HG03520 (cell line): ENCODE results near the gene HOXC10.

ENCODE experiments used
- ATAC-seq: cut with Tn5 transposase; IDR thresholded peaks from one replicate; pipeline ENCODE4 v1.9.1; 2021; ENCODE audit warnings: mild to moderate bottlenecking, moderate library complexity; ENCODE audit not compliant: unreplicated experiment

The HOXC10 gene

DNA sequence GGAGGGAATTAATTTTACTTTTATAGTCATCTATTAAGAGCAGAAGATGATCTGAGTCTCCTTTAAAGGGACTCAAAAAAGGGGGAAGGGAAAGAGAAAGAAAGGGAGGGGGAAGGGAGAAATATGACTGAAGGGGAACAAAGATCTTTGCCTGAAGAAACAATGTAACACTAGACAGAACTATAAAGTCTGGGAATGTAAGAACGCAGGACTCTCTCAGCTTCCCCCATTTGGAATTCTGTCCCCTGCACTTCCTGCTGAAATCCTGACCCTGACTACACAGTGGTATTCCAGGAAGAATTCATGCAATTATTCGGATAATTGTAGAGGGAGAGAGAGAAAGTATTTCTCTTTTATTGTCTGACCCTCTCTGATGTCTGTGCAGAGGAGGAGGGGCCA is 20.6 kb upstream of the HOXC10 start:
- ATAC-seq: no peak

- no peak for ATAC-seq
Measured at GRCh38 chr12:53965281-53966084, 19.5 kb upstream of the HOXC10 start.

DNA sequence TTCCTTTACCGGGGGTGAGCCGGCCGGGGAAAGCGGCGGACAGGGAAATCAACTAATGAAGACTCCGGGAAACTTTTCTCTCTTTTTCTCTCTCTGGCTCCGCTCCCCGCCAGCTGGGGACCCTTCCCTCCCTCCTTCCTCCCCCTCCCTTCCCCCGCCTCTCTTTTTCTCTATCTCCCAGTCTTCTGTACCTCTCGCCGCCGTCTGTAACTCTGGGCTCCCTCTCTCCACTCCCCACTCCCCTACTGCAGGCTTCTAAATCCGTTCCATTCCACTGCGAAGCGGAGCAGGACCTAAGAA is 18.9 kb upstream of the HOXC10 start:
- ATAC-seq: no peak

DNA sequence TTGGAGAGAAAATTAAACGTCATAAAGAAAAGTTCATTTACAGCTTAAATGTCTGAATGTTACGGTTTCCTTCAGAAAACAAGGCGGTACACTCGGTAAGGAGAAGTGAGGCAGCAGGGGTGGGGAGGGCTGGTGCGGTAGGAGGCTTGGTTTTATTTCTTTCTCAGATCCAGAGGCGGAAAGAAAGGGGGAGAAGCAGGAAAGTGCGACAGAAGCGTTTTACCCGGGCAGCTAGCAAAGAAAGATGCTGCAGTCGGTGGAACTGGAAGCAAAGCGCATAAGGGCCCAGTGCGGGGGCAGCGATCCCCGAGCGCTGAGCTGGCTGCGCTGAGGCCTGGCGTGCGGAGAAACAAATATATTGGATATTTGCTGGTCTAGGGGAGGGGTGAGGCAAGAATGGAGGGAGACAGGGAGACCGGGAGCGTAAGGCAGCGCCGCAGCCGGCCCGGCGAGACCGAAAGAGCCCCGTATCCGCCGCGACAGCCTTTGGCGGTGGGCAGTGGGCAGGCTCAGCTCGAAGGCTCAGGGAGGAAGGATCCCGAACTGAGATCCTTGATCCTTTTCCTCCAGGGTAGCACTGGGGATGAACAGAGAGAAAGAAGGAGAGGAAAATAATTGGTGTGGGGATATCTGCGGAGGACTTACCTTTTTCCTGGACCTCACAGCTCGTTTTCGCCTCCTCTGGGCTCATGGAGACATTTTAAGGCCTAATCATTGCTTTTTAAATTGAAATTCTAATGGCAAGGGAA is 18.4 kb upstream of the HOXC10 start:
- ATAC-seq: no peak

GRCh38 chr12:53967421-53967925 is 17.5 kb upstream of the HOXC10 start:
- no peak for ATAC-seq

- ATAC-seq: no peak
Measured at GRCh38 chr12:53968214-53969127, 16.5 kb upstream of the HOXC10 start.

- no peak for ATAC-seq
Measured at GRCh38 chr12:53969588-53970259, 15.2 kb upstream of the HOXC10 start.

GRCh38 chr12:53970451-53970850 is 14.5 kb upstream of the HOXC10 start:
- ATAC-seq: no peak

DNA sequence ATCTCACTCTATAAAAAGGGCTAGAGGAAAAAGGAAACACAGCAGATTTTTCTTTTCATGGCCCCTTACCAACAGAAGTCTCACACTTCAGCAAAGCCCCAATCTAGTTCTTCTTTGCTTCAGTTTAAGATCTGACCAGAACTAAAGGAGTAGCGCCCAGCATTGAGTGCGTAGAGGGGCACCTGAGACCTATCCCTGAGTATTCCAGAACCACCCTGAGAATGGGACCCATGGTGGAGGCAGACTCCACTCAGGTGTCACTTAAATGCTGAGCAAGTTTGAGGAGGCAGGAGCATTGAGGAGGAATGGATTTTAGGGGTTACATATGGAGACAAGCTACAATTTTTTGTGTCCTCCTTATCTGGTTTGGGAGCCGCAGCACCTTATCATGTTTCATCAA is 13.8 kb upstream of the HOXC10 start:
- no peak for ATAC-seq

GRCh38 chr12:53971686-53972085 is 13.3 kb upstream of the HOXC10 start:
- ATAC-seq: no peak

DNA sequence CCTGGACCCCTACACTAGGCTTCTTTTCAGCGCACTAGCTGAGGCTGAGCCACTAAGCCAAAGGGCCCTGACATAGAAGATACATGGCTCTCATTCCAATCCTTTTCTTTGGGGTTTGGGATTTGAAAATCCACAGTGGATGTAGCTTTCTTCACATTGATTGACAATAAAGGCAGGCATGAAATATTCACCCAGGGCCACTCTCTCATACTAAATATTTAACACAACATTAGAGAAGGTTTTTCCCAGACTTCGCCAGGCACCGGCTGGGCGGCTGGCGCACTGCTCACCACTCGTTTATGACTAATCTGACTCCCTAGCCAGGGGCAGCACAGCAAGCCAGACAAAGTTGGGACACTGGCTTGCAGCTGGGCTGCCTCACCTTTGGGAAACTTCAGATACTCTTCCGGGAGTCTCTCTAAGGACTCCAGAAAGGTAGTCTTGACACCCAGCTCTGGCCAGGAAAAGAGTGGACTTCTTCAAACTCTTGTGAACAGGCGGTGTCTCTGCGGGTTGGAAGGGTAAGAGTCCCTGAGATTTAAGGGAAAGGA is 12.7 kb upstream of the HOXC10 start:
- ATAC-seq: no peak

GRCh38 chr12:53972722-53973235 is 12.2 kb upstream of the HOXC10 start, which contains the start of gene HOXC11:
TSS of gene HOXC11 (plus strand) at chr12:53973126. CDS start at chr12:53973242, 116 bp downstream.
- no peak for ATAC-seq

- ATAC-seq: no peak
Measured at GRCh38 chr12:53973236-53974042, 11.5 kb upstream of the HOXC10 start.

DNA sequence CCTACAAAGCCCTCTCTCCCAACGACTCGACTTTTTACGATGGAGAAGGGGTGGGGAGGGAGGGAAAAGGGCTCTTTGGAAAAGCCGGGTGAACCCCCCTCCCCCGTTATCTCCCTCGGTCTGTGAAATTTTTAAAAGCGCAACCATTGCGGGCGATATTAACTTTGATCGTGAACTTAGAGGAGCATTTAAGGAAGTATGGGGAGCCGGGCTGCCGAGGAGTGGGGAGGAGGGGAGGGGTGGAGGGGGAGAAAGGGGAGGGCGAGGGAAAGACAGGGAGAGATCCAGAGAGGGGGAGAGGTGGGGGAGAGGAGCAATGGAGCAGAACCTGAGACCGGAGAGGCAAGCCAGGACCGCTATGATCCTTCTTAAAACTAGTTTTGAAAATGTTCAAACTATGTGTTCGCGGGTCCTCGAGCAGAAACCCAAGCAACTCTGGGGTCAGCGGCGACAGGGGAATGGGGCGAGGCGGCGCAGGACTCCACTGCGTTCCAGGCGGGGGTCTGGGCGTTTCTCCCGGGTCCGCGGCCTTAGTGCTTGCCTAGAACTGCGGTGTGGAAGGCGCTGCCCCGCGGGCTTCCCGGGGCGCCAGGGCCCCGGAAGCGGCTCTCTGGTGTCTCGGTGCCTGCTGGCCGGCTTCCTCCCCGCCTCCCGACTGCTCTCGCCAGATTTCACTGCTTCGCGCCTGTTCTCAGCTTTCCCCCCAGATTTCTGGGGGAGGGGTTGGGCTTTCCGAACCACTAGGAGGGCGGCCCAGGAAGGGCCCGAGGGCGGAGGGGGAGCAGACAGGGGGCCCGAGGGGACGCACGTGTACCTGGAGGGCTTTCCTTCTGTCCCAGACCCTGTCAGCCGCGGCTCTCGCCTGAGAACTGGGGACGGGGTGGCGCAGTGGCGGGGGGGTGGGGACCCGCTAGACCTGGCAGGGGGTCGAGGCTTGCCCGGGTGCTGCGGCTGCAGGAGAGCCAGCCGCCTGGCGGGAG is 10.6 kb upstream of the HOXC10 start, which contains the start of gene HOTAIR:
Gene HOTAIR, minus strand, starts transcription at position 871 of the 980 bp plus-strand sequence.
- no peak for ATAC-seq

DNA sequence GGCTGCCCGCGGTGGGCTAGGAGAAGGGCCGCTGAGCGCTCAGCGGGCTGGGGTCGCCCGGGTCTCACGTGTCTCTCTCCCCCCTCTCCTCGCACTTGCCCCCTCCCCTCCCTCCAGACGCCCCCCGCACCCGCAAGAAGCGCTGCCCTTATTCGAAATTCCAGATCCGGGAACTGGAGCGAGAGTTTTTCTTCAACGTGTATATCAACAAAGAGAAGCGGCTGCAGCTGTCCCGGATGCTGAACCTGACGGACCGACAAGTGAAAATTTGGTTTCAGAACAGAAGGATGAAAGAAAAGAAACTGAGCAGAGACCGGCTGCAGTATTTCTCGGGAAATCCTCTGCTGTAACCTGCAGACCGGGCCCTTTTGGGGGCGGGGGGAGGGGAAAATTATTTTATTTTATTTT is 9.9 kb upstream of the HOXC10 start:
- ATAC-seq: no peak

DNA sequence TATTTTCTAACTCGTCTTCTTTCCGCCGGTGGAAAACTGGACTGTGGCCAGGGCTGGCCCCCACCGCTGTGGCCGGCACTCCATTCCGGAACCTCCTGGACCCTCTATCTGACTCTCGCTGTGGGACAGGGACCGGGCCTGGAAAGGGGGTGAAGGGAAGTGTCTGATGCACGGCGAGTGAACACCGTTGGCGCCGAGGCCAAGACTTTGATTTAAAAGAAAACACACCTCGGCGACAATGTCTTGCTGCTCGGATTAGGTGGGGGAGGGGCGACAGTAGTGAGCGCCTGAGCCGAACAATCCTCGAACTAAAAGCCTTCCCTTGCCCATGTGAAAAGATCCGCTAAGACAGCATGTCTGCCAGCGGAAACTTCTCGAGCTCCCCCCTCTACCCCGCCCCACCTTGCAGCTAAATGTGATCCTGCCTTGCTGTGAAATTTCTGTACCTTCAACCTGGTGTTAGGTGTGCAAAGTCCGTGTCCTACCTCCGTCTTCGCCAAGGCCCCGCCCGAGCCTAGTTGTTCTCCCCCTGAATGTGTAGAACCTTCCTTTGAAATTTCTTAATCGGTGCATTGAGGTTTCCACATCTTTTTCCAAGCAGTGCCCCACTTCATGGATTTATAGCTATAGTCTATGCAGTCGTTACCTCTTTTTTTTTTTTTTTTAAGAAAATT is 9.3 kb upstream of the HOXC10 start:
- no peak for ATAC-seq

DNA sequence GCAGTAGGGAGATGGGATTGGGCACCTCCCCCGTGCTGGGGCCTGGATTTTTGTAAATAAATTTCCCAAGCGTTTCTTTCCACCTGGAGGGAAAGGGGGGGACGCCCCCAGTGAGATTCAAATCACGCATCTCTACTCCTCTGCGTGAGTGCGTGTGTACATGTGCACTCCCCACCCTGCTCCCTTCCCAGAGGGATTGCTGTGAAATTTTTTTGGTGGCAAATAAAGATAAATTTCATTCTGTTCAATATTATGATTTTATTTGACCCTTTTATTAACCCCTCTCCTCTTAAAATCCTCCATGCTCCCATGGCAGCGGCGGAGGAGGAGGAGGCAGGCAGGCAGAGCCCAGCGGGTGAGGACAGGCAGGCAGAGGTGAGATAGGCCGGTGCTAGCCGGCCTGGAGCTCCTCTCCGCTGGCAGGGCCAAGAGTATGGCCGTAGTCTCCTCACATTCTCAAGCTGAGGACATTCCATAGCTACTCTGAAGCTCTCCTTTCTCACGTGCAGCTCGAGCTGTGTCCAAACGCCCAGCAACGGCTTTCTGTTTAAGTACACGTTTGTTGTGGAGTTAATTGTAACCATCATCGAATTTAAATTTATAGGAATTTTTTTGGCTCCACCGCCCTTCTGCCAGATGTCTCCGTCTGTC is 8.6 kb upstream of the HOXC10 start:
- ATAC-seq: no peak
